SKM-1 (cell line): ENCODE results near the gene NFIB.

Experiments used
- DNase-seq: peaks from one replicate; lab custom pipeline; 2025; ENCODE audit not compliant: unreplicated experiment; lab: John Stamatoyannopoulos, UW

The NFIB gene

DNA sequence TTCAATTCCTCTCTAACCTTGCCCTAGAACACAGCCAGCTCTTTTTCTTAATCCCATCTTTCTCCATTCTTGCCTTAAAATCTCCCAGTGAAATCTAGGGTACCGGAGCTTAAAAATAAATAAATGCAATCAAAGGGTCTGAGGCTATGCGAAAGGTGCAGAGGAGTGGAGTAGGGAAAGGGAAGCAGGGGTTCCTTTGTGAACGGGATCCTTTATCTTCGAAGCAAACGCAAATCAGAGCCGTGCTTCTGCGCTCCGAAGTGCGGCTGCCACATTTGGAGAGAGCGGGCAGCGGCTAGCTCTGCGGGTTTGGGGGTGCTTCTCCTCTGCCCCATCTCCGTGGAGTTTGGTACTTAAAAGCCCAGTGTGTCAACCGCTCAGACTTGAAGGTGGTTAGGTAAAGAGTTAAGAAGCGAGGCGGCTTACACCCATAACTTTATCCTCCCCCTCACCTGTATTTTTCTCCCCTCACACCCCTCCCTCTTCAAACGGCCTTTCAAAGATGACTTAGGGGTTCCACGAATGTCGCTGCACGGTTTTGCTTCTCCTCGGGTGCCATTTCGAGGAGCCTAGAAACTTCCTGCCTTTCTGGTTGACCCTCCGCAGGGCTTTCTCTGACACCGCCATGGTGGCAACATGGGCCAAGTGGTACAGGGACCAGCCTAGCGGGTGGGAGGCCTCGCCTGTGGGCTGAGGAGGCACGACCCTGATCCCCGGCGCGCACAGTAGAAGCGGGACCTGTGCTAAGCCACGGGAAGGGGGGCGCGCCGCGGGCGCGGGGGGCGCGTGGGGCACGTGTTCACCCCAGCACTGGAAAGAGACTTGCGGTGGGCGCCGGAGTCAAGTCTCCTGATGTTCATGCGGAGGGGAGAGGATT, 31.7 kb upstream of the NFIB start:
- DNase-seq = no peak

DNA sequence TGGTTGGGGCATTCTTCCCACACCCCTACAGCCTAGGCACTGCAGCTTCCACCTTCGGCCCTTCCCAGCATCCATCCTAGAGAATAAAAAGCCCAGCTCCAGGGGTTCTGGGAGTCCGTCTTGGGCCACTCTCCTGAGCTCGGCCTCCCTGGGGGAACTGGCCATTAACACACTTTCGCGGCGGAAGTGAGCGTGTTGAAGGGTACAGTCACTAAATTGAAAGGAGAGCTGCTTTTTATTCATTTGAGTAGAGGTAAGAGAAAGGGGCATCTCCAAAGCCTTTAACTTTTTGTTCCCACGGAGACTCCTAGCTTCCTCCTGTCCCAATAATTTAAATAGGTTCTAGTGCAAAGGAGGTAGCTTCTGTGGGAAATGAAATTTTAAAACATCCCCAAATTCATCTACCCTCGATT, 31.0 kb upstream of the NFIB start:
- DNase-seq = no peak

DNA sequence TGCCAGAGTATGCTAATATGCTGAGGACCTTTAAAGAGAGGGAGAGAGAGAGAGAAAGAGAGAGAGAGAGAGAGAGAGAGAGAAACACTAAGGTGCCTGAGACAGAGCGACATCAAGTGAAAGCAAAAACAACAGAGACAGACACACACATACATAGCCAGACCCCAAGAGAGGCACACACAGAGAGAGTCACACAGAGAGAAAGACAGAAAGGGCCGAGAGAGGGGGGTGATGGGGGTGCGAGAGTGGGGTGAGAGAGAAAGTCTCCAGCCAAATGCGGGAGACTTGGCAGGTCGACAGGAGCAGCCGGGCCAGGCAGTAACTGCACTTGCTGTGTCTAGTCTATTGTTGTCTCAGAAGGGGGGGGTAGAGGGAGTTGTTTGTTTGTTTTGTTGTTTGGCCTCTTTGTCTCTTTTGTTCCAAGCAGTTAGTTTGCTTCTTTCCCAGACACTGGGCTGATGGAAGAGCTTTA, 30.1 kb upstream of the NFIB start:
- no peak for DNase-seq

GRCh38 chr9:14343261-14344031, 29.5 kb upstream of the NFIB start:
- no peak for DNase-seq

GRCh38 chr9:14342736-14343135, 28.8 kb upstream of the NFIB start:
- DNase-seq = no peak

DNA sequence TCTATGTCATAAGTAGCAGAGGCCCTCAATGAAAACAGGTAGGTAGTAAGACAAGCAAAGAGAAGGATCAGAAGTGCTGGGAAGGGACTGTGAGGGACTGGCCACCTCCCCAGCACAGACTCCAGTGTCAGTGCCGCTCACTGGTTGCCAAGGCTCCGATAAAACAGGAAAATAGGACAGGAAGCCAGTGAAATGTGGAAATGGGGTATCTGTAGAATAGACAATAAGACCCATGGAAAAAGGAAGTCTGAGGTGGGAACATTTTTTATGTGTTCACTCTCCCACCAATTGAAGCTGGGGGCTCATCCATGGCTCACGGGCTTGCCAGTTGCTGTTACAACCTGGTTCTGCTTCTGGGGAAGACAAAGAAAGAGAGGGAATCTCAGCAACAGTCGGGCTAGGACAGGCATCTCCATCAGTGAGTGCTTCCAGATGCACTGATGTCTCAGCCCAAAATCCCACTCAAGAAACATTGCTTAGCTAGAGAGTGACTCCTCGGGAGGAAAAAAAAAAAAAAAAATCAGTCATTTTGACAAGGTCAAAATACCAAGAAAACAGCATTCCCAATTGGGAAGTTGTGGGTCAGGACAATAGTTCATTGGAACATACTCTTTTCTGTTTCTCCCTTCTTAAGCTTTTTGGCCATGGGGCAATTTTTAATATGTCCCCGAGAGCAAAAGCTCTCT, 27.6 kb upstream of the NFIB start:
- no peak for DNase-seq

DNA sequence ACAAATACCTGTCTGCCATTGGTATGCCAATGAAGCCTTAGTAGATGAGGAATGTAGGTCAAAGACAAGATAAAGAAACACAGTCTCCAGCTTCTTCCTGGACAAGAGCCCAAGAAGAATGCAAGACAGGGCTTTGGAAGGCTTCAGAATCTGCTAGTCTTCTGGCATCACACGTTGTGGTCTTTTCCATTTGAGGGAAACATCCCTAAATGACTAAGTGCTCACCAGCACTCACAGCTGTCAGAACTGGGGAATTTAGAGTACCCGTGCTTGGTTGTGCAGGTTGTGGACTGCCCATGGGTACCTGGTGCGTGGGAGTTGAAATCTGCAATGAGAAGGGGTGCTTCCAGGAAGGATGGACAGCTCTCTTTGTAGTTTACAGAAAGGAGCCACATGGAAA, 27.1 kb upstream of the NFIB start:
- no peak for DNase-seq

- DNase-seq = no peak
Measured at GRCh38 chr9:14340219-14340873, 26.4 kb upstream of the NFIB start.

GRCh38 chr9:14339746-14340145, 25.8 kb upstream of the NFIB start:
- no peak for DNase-seq

DNA sequence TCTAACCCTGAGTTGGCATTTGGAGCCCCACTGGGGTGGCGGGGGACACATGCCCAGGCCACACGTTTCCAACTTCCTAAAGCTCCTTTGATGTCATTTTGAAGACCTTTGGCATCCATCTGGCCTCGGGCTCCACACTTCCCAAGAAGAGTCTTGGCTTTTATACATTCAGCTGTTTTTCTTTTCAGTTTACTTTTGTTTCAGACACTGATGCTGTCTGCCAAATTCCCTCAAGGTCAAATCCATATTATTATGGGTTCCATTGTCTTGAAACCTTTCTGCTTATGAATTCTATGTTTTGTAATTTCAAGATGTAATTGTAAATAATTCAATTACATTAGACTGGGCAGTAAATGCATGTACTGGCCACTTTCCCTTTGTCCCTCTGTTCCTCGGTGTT, 23.7 kb upstream of the NFIB start:
- DNase-seq = no peak

DNA sequence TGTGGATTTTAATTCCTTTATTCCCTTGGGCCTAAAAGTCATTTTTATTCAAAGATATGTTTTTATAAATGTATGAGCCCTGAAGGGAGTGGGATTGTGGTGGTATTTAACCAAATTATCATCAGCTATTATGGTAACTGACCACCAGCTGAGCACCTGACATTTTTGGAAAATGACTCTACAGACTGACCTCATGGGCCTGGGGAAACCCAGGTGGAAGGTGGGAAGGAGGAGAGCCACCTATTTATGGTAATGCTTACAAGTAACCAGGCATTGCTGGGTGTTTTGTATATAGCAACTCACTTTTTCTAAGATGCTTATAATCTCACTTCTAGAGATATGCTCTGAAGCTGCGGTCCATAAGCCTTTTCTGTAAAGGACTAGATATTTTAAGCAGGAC, 22.3 kb upstream of the NFIB start:
- no peak for DNase-seq

DNA sequence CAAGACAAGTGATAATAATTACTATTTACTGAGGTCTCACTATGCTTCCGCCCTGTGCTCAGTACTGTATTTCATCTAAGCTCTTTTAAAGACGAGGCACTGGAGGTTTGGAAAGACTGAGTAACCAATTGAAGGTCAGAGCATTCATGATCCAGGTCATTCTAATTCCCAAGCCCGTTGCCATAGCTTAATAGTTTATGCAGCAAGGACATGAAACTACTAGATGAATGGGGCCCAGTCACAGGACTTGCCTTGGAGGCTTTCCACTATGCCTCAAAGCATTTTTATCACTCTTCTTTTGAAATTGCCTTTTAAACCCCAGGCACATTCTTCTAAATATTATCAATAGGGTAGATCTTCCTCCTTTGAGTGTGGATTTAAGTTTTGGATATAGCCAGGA, 17.2 kb upstream of the NFIB start:
- no peak for DNase-seq

- DNase-seq = no peak
Measured at GRCh38 chr9:14327036-14327435, 13.1 kb upstream of the NFIB start.

DNA sequence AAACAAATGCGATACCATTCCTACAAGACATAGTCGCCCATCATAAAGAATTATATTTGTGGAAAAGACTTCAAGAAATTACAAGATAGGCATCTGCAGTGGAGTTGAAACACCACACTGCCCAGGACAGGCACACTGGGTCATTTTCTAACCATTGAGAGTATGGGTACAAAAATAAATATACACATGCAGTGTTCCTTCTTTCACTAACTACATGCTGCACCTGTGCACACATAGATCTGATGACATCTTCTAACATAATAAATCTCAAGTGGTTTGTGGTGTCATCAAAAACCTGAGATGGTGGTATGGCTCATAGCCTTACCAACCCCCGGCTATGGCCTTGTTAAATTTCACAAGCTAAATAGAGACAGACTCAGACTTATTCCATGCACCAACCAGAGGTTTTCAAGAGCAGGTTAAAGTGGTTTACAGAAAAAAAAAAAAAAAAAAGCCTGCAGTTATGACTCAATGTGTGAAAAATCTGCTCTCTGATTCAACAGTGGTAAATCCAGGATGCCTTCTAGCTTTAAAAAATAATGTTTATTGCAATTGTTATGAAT, 12.4 kb upstream of the NFIB start:
- no peak for DNase-seq

- DNase-seq = no peak
Measured at GRCh38 chr9:14325147-14325546, 11.2 kb upstream of the NFIB start.

- DNase-seq = no peak
Measured at GRCh38 chr9:14323985-14324650, 10.2 kb upstream of the NFIB start.

GRCh38 chr9:14323083-14323971, 9.4 kb upstream of the NFIB start:
- no peak for DNase-seq

DNA sequence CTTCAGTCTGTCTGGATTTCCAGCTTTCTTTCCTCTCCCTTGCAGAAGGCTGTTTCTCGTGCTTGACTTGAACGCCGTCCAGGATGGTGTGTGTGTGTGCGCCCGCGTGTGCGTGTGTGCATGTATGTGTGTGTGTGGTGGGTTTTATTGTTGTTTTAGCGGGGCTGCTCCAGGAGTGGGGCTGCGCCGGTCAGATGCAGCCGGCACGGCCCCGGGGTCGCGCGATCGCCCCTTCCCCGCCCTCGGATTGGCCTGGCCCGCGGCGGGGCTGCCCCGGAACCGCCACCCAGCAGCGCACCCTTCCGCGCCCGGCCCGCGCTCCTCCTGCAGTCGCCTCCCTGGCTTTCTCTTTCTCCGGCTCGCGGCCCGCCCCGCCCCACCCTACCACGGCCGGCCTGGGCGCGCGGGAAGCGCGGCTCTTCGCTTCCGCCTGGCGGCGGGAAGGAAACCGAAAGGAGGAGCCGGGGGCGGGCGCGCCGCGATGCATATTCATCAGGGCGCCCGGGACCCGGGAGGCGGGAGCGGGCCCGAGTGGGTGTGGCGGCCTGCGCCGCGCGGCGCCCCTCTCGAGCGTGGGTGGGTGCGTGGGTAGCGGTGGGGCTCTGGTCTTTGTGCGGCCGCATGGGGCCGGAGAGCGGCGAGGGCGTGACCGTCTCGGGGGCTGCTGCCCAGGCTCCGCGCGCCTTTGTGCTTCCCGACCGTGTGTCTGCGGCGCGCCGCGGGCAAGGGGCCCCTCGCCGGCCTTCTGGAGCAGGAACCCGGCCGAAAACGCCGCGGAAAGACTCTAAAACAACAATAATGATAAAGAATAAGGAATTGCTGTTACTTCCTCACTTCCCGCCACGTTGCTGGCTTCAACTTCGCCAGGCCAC, 8.5 kb upstream of the NFIB start:
- DNase-seq = peak; percentile 79
